Karpas-422 (cell line): Measurements from ENCODE around the gene AGPAT3. TPM values are rescaled to one million over a fixed set of nuclear protein-coding genes. Genes with fewer than 3 reads are reported as not detected.

ENCODE experiments used
- DNase-seq: peaks from one replicate; pipeline ENCODE4 v3.0.0-alpha.2; 2015
- H2AFZ ChIP-seq: fragments of 200-600 bp; sonication (generic); 2 replicates; pipeline ENCODE4 v1.6.1; 2014; ENCODE audit warnings: antibody characterized with exemption, low read length, mixed read lengths
- H3K27ac ChIP-seq: fragments of 200-600 bp; sonication (generic); 2 replicates; pipeline ENCODE4 v1.5.1; 2014; ENCODE audit warnings: mild to moderate bottlenecking, low read length, moderate library complexity
- H3K27me3 ChIP-seq: fragments of 200-600 bp; sonication (generic); 2 replicates; pipeline ENCODE4 v1.6.1; 2014; ENCODE audit warnings: low read length, mixed read lengths
- H3K36me3 ChIP-seq: fragments of 200-600 bp; sonication (generic); 2 replicates; pipeline ENCODE4 v1.6.1; 2014; ENCODE audit warnings: low read length, mixed read lengths; ENCODE audit not compliant: insufficient read depth
- H3K4me1 ChIP-seq: fragments of 200-600 bp; sonication (generic); 2 replicates; pipeline ENCODE4 v1.6.1; 2014; ENCODE audit warnings: mild to moderate bottlenecking, low read length, mixed read lengths
- H3K4me2 ChIP-seq: fragments of 200-600 bp; sonication (generic); 2 replicates; pipeline ENCODE4 v1.6.1; 2014; ENCODE audit warnings: low read length, low read depth, mild to moderate bottlenecking; ENCODE audit not compliant: poor library complexity, severe bottlenecking
- H3K4me3 ChIP-seq: fragments of 200-600 bp; sonication (generic); 2 replicates; pipeline ENCODE4 v1.5.1; 2014; ENCODE audit warnings: mild to moderate bottlenecking, antibody characterized with exemption, low read length, mixed read lengths
- H3K79me2 ChIP-seq: fragments of 200-600 bp; sonication (generic); 2 replicates; pipeline ENCODE4 v1.6.1; 2014; ENCODE audit warnings: mild to moderate bottlenecking, low read length, mixed read lengths
- H3K9ac ChIP-seq: fragments of 200-600 bp; sonication (generic); 2 replicates; pipeline ENCODE4 v1.6.0; 2014; ENCODE audit warnings: low read length
- H3K9me2 ChIP-seq: fragments of 200-600 bp; sonication (generic), shearing (Covaris generic); replicated peaks from 2 replicates; pipeline ENCODE4 v1.6.0; 2014; ENCODE audit warnings: mild to moderate bottlenecking, low read length, moderate library complexity; ENCODE audit not compliant: insufficient read depth
- H3K9me3 ChIP-seq: fragments of 300-700, 200-600 bp; sonication (generic); 2 replicates; pipeline ENCODE4 v1.6.1; 2014; ENCODE audit warnings: low read length, mixed read lengths
- H4K20me1 ChIP-seq: fragments of 200-600 bp; sonication (generic); 2 replicates; pipeline ENCODE4 v1.6.1; 2014; ENCODE audit warnings: mild to moderate bottlenecking, antibody characterized with exemption, low read length, low read depth; ENCODE audit not compliant: insufficient read depth
- total RNA-seq: library from RNA; depleted of rRNA; stranded (reverse); fragments of >200 nt; shearing (Covaris generic); gene quantifications from 2 replicates; pipeline ENCODE4 v1.2.3, GENCODE V29; 2014; ENCODE audit warnings: low replicate concordance

AGPAT3 gene
- total RNA-seq, 1 experiment from 2014 or later = 29.0 TPM

DNA sequence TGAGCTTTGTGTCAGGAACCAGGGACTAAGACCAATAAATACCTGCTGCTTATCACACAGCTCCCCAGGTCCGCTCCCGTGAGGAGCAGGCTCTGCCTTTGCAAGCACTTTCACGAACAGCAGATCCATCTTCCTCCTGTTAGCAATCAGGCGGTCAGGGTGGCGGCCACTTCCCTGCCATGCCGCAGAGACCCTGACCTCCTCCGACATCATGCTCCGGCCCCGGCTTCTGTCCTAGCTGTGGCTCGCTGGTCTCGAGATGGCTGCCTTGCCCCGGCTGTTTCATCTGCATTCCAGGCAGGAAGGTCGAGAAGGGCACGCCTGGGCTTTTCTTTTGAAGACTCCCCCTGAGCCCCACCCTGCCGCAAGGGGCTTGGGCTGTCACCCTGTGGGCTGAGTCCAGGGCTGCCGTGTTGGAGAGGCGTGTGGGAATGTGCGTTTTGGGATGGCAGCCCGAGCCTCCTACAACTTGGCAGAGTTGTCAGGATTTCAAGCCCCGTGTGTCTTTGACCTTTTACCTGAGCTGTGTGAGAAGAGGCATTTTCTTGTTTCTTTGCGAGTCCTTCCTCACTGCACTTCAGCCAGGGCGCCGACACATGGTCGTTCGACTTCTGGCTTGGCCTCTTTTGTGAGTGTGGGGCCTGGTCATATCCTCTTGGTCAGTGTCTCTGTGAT lies 59.5 kb downstream of the AGPAT3 start:
- Histone ChIP-seq H4K20me1 (no peaks in the 10 kb centered on the region), H3K9me2 (no peaks in the 10 kb centered on the region)

DNA sequence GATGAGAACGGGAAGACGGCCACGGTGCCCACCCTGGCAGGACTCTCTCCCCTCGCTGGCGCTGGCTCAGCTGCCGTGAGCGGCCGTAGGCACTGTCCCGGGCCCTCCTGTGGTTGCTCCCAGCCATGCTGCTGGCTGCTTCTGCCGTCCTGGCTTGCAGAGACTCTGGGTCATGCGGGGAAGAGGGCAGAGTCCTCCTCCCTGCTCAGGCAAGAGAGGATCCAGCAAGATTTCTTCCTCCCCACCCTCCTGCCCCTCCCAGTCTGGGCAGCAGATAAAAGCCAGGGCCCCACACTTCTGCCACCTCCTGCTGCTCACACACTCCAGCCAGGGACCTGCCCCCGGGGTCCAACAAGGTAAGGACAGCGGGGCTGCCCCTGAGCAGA lies 60.1 kb downstream of the AGPAT3 start:
- Histone ChIP-seq H3K4me1 (peaks cover 31% of the 10 kb centered on the region), H3K27ac (no peak overlapping the region), H3K9me3 (no peaks in the 10 kb centered on the region), H3K9me2 (no peaks in the 10 kb centered on the region), H3K4me2 (no peak overlapping the region), H3K27me3 (no peaks in the 10 kb centered on the region), H3K9ac (no peak overlapping the region), H3K36me3 (no peaks in the 10 kb centered on the region), H2AFZ (no peak overlapping the region), H3K4me3 (no peak overlapping the region), H4K20me1 (no peaks in the 10 kb centered on the region), H3K79me2 (peaks cover 76% of the 10 kb centered on the region)
- no peak for DNase-seq

More for the DNA sequence above, 59.5 kb downstream of the AGPAT3 start:
- no peak overlapping the region for H3K9ac ChIP-seq
- no peak overlapping the region for H3K4me2 ChIP-seq
- no peaks in the 10 kb centered on the region for H3K36me3 ChIP-seq
- no peaks in the 10 kb centered on the region for H3K9me3 ChIP-seq
- H3K27ac ChIP-seq = no peak overlapping the region
- no peak overlapping the region for H3K4me3 ChIP-seq
- H3K4me1 ChIP-seq = peaks cover 31% of the 10 kb centered on the region
- no peak overlapping the region for H2AFZ ChIP-seq
- peaks cover 76% of the 10 kb centered on the region for H3K79me2 ChIP-seq
- DNase-seq = no peak
- no peaks in the 10 kb centered on the region for H3K27me3 ChIP-seq

DNA sequence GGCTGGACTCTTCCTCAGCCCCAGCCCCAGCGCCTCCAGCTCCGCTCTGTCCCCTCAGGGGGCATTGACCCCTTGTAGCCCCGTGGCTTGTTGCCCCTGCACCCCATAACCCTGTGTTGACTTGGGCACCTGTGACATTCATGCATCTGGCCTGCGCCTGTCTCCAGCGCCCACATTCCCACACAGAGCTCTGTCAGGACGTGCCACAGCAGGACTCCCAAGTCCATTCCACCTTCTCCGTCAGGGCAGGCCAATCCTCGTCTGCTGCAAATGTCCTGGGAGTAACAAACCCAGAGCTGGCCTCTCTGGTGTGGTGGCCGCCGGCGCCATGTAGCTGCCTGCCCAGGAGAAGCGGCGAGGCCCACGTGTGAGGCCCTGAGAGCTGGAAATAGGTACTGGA lies 60.6 kb downstream of the AGPAT3 start:
- Histone ChIP-seq H2AFZ (no peak overlapping the region), H3K79me2 (peaks cover 74% of the 10 kb centered on the region), H3K9me3 (no peaks in the 10 kb centered on the region), H4K20me1 (no peaks in the 10 kb centered on the region), H3K27me3 (no peaks in the 10 kb centered on the region), H3K4me3 (no peak overlapping the region), H3K9ac (no peak overlapping the region), H3K27ac (no peak overlapping the region), H3K4me1 (peaks cover 28% of the 10 kb centered on the region), H3K9me2 (no peaks in the 10 kb centered on the region), H3K4me2 (no peak overlapping the region), H3K36me3 (no peaks in the 10 kb centered on the region)
- DNase-seq = no peak

DNA sequence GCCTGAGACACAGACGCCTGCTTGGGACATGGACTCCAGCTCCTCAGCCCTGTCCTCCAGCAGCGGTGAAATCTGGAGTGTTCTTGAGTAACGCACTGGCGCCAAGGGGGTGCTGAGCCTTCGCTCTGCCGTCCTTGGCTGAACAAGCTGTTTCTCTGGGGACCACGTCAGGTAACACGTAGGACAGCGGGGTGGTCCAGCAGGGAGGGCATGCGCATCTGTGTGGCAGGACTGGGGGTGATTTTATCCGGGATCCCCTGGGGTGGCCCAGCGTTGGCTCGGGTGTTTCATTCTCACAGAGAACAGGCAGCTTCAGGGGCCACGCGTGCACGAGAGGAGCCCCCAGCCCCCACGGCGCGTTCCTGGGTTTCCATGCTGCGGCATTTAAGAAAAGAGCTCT lies 61.2 kb downstream of the AGPAT3 start:
- H3K9ac ChIP-seq = no peak overlapping the region
- peaks cover 22% of the 10 kb centered on the region for H3K4me1 ChIP-seq
- no peaks in the 10 kb centered on the region for H3K9me2 ChIP-seq
- H4K20me1 ChIP-seq = no peaks in the 10 kb centered on the region
- H3K9me3 ChIP-seq = no peaks in the 10 kb centered on the region
- H3K4me3 ChIP-seq = no peak overlapping the region
- peaks cover 74% of the 10 kb centered on the region for H3K79me2 ChIP-seq
- no peaks in the 10 kb centered on the region for H3K27me3 ChIP-seq
- no peak for DNase-seq
- H3K36me3 ChIP-seq = no peaks in the 10 kb centered on the region
- no peak overlapping the region for H3K27ac ChIP-seq
- no peak overlapping the region for H3K4me2 ChIP-seq
- H2AFZ ChIP-seq = no peak overlapping the region

DNA sequence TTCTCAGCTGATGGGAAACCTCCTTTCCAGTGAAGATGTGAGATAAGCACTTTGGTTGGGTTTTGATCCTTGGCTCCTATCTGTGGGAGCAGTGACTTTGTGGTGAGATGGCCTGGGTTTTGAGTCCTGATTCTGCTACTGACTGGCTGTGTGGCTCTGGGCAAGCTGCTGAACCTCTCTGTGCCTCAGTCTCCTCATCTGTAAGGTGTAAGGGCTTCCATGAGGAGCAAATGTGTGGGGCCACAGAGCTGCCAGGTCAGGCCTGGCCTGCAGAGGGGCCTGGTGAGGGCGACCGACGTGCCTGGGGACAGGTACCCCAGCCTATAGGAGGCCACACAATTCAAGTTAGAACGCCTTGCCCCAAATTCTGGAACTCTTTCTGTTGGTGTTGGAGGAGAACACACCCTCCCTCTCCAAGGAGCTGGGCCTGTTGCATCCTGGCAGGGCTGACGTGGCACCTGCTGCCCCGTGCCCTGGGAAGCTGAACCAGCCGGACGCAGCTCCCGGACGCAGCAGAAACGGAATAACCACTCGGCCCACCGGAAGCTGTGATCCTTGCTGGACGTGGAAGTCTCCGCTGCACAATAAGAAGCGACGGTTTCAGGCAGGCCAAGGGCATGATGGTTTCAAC lies 62.7 kb downstream of the AGPAT3 start:
- H3K27me3 ChIP-seq = no peaks in the 10 kb centered on the region
- H3K27ac ChIP-seq = no peak overlapping the region
- no peaks in the 10 kb centered on the region for H3K36me3 ChIP-seq
- H3K4me1 ChIP-seq = peaks cover 7% of the 10 kb centered on the region
- H3K9me3 ChIP-seq = no peaks in the 10 kb centered on the region
- no peak overlapping the region for H3K4me2 ChIP-seq
- no peaks in the 10 kb centered on the region for H4K20me1 ChIP-seq
- H3K9ac ChIP-seq = no peak overlapping the region
- no peak for DNase-seq
- no peaks in the 10 kb centered on the region for H3K9me2 ChIP-seq
- peaks cover 64% of the 10 kb centered on the region for H3K79me2 ChIP-seq
- H2AFZ ChIP-seq = no peak overlapping the region
- no peak overlapping the region for H3K4me3 ChIP-seq

DNA sequence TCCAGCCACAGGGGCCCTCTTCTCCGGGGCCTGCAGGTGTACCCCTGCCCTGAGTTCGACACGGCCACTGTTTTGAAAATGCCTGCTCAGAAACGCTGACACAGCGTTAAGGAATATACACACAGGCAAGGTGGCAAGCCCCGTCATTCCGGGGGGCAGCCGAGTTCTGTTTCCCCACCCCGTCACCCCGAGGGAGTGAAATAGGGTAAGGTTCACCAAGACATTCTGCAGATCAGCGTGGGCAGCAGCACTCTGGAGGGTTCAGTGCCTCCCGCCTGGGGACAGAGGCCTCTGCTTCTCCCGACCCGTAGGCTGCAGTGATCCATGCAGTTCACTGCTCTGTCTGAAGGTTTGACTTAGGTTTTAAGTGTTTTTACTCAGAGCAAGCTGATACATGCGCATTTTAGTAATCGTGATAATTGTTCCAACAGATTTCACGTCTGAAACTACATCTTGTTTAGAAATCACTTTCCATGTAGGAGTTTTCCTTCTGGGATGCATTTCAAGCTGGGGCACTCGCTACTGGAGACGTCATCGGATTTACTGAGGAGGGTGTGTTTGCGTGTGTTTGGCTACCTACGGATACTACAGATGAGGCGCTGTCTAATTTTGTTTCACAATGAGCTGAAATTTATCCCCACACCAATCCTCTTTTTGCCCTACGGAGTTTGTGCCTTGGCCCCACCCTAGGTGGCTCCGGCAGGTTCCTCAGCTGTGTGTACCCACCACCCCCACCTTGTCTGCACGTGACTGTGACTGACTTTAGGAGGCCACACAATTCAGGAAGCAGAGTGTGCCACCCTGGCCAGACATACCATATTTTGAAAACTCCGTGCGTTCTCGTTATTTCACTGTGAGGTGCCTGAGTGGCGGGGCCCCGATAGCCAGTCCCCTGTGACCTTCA lies 63.5 kb downstream of the AGPAT3 start:
- Histone ChIP-seq H3K9ac (no peak overlapping the region), H3K9me3 (no peaks in the 10 kb centered on the region), H3K27ac (no peak overlapping the region), H3K4me1 (peaks cover 7% of the 10 kb centered on the region), H3K4me3 (no peak overlapping the region), H3K9me2 (no peaks in the 10 kb centered on the region), H3K4me2 (no peak overlapping the region), H4K20me1 (no peaks in the 10 kb centered on the region; the same call in 1 of the 2 replicates), H3K27me3 (no peaks in the 10 kb centered on the region), H3K36me3 (no peaks in the 10 kb centered on the region), H3K79me2 (peaks cover 64% of the 10 kb centered on the region), H2AFZ (no peak overlapping the region)
- DNase-seq = no peak

DNA sequence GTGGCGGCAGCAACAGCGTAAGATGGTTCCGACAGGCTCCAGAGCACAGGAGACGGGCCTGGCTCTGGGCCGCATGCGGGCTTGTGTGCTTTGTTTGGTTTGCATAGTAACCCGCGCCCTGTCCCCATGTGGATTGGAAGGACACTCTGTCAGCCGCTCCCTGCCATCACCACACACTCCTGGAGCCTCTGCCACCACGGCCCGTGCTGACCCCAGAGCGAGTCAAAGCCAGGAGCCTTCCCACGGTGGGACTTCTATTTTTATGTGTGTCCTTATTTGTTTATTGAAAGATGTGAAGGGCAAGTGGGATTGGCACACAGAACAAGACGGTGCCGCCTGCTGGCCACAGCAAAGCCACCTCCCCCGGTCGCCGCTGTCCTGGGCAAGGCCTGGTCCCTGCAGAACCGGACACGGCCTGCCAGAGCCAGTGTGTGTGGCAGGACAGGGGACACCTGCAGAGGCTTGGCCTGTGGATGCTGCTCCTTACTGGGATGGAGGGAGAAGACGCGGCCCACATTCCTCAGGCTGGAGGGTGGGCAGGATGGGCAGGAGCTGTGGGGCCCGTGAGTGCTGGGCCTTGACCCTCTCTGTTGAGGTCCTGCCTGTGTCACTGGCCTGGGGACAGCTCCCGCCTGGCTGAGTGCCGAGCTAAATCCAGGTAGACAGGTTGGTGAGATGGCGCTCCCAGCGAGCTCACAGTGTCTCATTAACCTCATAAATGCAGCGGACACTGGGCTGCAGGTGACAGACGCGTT lies 64.4 kb downstream of the AGPAT3 start:
- Histone ChIP-seq H4K20me1 (no peaks in the 10 kb centered on the region; the same call in 1 of the 2 replicates), H3K4me1 (peaks cover 7% of the 10 kb centered on the region), H3K9ac (no peak overlapping the region), H3K27me3 (no peaks in the 10 kb centered on the region), H3K79me2 (peaks cover 64% of the 10 kb centered on the region), H2AFZ (no peak overlapping the region), H3K4me2 (no peak overlapping the region), H3K36me3 (no peaks in the 10 kb centered on the region), H3K4me3 (no peak overlapping the region), H3K9me3 (no peaks in the 10 kb centered on the region), H3K9me2 (no peaks in the 10 kb centered on the region), H3K27ac (no peak overlapping the region)
- DNase-seq = no peak
